Measurements from ENCODE around the gene MACROD2. TPM values are rescaled to one million over a fixed set of nuclear protein-coding genes. Genes with fewer than 3 reads are reported as not detected.

The MACROD2 gene
- total RNA-seq, 1 experiment from 2014 or later, result 3.7 TPM

GRCh38 chr20:15253431-15253830, 1258.1 kb downstream of the MACROD2 start:
- Histone ChIP-seq H2AFZ (ENCODE audit: low read depth, low read length, poor library complexity, severe bottlenecking) (no peak overlapping the region), H3K4me3 (replicated peaks in 1 of 2; ENCODE audit: low read depth in 1 of 2, low read length in 2 of 2) (no peak overlapping the region), H3K4me2 (ENCODE audit: low read length) (no peak overlapping the region), H4K20me1 (ENCODE audit: insufficient read depth) (no peaks in the 10 kb centered on the region), H3K9me3 (ENCODE audit: control insufficient read depth in 1 of 2, insufficient read depth in 1 of 2, low read depth in 1 of 2, low read length in 2 of 2) (no peaks in the 10 kb centered on the region; a peak in 1 of 4 replicates), H3K36me3 (ENCODE audit: control insufficient read depth in 1 of 2, insufficient read depth in 2 of 2, low read length in 2 of 2) (no peaks in the 10 kb centered on the region), H3K9me2 (ENCODE audit: insufficient read depth) (no peaks in the 10 kb centered on the region), H3K27ac (ENCODE audit: low read depth, low read length) (no peak overlapping the region), H3K9ac (ENCODE audit: low read length) (no peak overlapping the region), H3K4me1 (ENCODE audit: control insufficient read depth in 1 of 2, insufficient read depth in 2 of 2, low read length in 2 of 2) (no peaks in the 10 kb centered on the region; a peak in 1 of 4 replicates), H3K27me3 (ENCODE audit: insufficient read depth, low read length) (no peaks in the 10 kb centered on the region), H3K79me2 (ENCODE audit: insufficient read depth, low read length) (no peaks in the 10 kb centered on the region)
- ChIA-PET CTCF (no interaction called here), POLR2A (no interaction called here), RAD21 (ENCODE audit: low non-redundant PET in 1 of 2, low total read pairs in 2 of 2, uncharacterized antibody in 2 of 2, unreplicated experiment in 2 of 2) (no interaction called here)
- no peak for ATAC-seq
- no peak for DNase-seq (ENCODE audit: low read depth, low spot score)
- no peak for TF ChIP-seq SIN3A (IDR thresholded peaks at IDR 0.05; ENCODE audit: low read depth)
- TF ChIP-seq EZH2 (IDR thresholded peaks at IDR 0.05), result no peak
- no peak for TF ChIP-seq MAX (IDR thresholded peaks at IDR 0.05)
- TF ChIP-seq CBX3 (IDR thresholded peaks at IDR 0.05; ENCODE audit: low read depth), result no peak
- no peak for TF ChIP-seq ZNF274 (IDR thresholded peaks at IDR 0.05; ENCODE audit: low read depth, low read length)
- TF ChIP-seq RAD21 (IDR thresholded peaks at IDR 0.05; ENCODE audit: low read depth), result no peak
- TF ChIP-seq ATF3 (IDR thresholded peaks at IDR 0.05), result no peak
- no peak for TF ChIP-seq REST (IDR thresholded peaks at IDR 0.05; ENCODE audit: low read depth)
- TF ChIP-seq ZBTB33 (IDR thresholded peaks at IDR 0.05; ENCODE audit: extremely low read depth, insufficient replicate concordance, low read length), result no peak
- TF ChIP-seq CEBPB (IDR thresholded peaks at IDR 0.05; ENCODE audit: low read depth), result no peak
- TF ChIP-seq FOSL1 (IDR thresholded peaks at IDR 0.05; ENCODE audit: low read depth), result no peak
- no peak for TF ChIP-seq POLR2A (IDR thresholded peaks at IDR 0.05; ENCODE audit: borderline replicate concordance, extremely low read depth, insufficient read depth, insufficient read length)
- TF ChIP-seq ZFX (IDR thresholded peaks at IDR 0.05), result no peak
- no peak for TF ChIP-seq EZH2phosphoT487 (IDR thresholded peaks at IDR 0.05; ENCODE audit: borderline replicate concordance)
- no peak for TF ChIP-seq SP1 (IDR thresholded peaks at IDR 0.05; ENCODE audit: low read depth)
- TF ChIP-seq ELF1 (IDR thresholded peaks at IDR 0.05; ENCODE audit: borderline replicate concordance, low read depth), result no peak
- no peak for TF ChIP-seq EGR1 (IDR thresholded peaks at IDR 0.05; ENCODE audit: low read depth)
- TF ChIP-seq JUND (IDR thresholded peaks at IDR 0.05), result no peak
- TF ChIP-seq POLR2AphosphoS5 (IDR thresholded peaks at IDR 0.05; ENCODE audit: low read depth, low read length), result no peak
- BruUV-seq (replicated peaks), result no TSS peak
- intact Hi-C loops (cut with micrococcal nuclease), result no loop called here

All from HCT116 (cell line).